ENCODE measurements around the gene TGM1.

DNA sequence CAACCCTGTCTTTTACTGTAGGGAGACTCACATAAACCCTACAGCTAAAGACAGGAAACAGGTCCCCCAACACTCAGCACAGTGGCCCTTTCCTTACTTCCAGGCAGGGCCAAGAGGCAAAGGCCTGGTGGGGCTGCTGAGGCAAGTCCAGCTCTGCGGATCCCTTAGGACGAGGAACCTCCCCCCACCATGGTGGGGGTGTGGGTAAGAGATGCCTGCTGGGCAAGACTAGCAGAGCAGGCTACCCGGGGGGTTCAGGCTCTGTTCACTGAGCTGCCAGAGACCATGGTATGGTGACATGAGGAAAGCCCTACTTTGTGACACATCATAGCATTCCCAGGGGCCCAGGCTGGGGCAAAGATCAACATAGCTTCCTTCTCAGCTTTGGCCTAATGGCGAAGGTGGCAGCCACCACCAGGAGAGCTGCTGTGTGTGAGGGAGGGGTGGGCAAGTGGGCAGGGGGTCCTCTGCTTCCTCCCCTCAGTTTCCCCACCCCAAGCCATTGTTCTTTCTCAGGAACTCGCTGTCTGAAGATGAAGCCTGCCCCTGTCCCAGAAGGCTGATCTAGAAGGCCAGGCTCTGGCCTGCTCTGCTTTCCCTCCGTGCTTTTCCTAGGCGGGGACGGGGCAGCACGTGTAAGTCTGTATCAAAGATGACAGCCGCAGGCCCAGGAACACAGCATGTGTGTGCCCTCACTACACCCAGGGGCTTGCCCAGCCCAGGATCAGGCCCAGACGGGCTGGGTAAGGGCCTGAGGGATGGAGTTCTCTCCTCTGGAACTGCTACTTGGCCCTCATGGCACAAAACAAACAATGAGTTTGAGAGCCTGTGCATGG lies 10.5 kb downstream of the TGM1 start:
- TF ChIP-seq, protein P1, sequence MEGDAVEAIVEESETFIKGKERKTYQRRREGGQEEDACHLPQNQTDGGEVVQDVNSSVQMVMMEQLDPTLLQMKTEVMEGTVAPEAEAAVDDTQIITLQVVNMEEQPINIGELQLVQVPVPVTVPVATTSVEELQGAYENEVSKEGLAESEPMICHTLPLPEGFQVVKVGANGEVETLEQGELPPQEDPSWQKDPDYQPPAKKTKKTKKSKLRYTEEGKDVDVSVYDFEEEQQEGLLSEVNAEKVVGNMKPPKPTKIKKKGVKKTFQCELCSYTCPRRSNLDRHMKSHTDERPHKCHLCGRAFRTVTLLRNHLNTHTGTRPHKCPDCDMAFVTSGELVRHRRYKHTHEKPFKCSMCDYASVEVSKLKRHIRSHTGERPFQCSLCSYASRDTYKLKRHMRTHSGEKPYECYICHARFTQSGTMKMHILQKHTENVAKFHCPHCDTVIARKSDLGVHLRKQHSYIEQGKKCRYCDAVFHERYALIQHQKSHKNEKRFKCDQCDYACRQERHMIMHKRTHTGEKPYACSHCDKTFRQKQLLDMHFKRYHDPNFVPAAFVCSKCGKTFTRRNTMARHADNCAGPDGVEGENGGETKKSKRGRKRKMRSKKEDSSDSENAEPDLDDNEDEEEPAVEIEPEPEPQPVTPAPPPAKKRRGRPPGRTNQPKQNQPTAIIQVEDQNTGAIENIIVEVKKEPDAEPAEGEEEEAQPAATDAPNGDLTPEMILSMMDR (IDR thresholded peaks at IDR 0.05): no peak
- TF ChIP-seq, protein P2, sequence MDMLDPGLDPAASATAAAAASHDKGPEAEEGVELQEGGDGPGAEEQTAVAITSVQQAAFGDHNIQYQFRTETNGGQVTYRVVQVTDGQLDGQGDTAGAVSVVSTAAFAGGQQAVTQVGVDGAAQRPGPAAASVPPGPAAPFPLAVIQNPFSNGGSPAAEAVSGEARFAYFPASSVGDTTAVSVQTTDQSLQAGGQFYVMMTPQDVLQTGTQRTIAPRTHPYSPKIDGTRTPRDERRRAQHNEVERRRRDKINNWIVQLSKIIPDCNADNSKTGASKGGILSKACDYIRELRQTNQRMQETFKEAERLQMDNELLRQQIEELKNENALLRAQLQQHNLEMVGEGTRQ (IDR thresholded peaks at IDR 0.05; ENCODE audit: borderline replicate concordance, low read depth, low read length): no peak
- TF ChIP-seq TAF1 (IDR thresholded peaks at IDR 0.05; ENCODE audit: borderline replicate concordance, low read depth, low read length) (no peak), SMC3 (IDR thresholded peaks at IDR 0.05; ENCODE audit: low read depth, low read length) (no peak), EP300 (IDR thresholded peaks at IDR 0.05; ENCODE audit: borderline replicate concordance in 1 of 2, low read depth in 1 of 2, low read length in 1 of 2) (no peak), TEAD4 (IDR thresholded peaks at IDR 0.05; ENCODE audit: borderline replicate concordance, insufficient read depth) (no peak), RAD21 (IDR thresholded peaks at IDR 0.05; ENCODE audit: low read length) (no peak), RFX5 (IDR thresholded peaks at IDR 0.05; ENCODE audit: low read length) (no peak), POLR2AphosphoS5 (IDR thresholded peaks at IDR 0.05; ENCODE audit: low read depth, low read length) (no peak)

Data from SK-N-SH (cell line).